ENCODE results near the gene PLEKHA8.

DNA sequence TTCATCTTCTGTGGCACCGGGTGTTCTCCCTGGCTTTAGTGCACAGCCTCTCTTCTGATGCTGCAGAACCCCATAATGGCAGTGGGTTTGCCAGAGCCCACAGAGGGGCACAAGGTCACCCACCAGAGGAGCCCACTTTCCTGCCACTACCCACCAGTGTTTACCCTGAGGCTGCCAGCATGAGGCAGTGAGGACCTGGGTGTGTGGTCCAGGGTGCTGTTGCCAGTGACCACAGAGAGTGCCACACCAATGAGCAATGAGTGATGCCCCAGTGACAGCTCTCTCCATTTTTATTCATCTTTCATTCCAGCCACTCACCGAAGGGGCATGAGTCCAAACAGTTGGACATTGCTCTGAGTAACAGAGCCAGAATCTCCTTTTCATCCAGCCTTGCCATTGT lies 141.4 kb downstream of the PLEKHA8 start:
- no peak for TF ChIP-seq EZH2 (IDR thresholded peaks at IDR 0.05; ENCODE audit: low read depth)
- no peak for TF ChIP-seq CTCF (conservative IDR thresholded peaks at IDR 0.05)

All from PC-9 (cell line).